Vagina (tissue), 2 donors: ENCODE data around the gene LTO1. TPM values are rescaled to one million over a fixed set of nuclear protein-coding genes. Genes with fewer than 3 reads are reported as not detected.
A peak's percentile ranks its signal among the peaks of the same experiment; 100 is the strongest.

Experiments
- DNase-seq, 2 donors: peaks; one replicate each; pipeline ENCODE4 v3.0.0-alpha.2; 2017; ENCODE audit errors: extremely low spot score in 2 of 2
- H3K27ac ChIP-seq: fragments of 200-600 bp; sonication (generic); one replicate; pipeline ENCODE4 v1.5.1; 2019
- H3K27me3 ChIP-seq: fragments of 200-600 bp; sonication (generic); one replicate; pipeline ENCODE4 v1.5.1; 2019
- H3K36me3 ChIP-seq, 2 donors: fragments of 200-600 bp; sonication (generic); one replicate each; pipeline ENCODE4 v1.5.1; 2017 to 2019
- H3K4me1 ChIP-seq: fragments of 200-600 bp; sonication (generic); one replicate; pipeline ENCODE4 v1.5.1; 2019
- H3K4me3 ChIP-seq, 2 donors: fragments of 200-600 bp; sonication (generic); 1 replicate in 1 of 2; 2 replicates in 1 of 2; pipeline ENCODE4 v1.5.1; 2016 to 2019
- H3K9me3 ChIP-seq: fragments of 200-600 bp; sonication (generic); one replicate; pipeline ENCODE4 v1.5.1; 2019
- CTCF ChIP-seq, 3 experiments: fragments of 450-650 bp in 2 of 3; fragments of 200-600 bp in 1 of 3; sonication (generic) in 1 of 3; IDR thresholded peaks; one replicate each; pipeline ENCODE4 v1.5.1; 2017 to 2019; ENCODE audit warnings: antibody characterized with exemption in 3 of 3, mild to moderate bottlenecking in 2 of 3, moderate library complexity in 2 of 3
- POLR2A ChIP-seq, 2 donors: fragments of 450-650 bp; IDR thresholded peaks; one replicate each; pipeline ENCODE4 v1.6.1; 2017; ENCODE audit warnings: antibody characterized with exemption in 2 of 2, mild to moderate bottlenecking in 2 of 2, moderate library complexity in 2 of 2
- POLR2AphosphoS5 ChIP-seq, 2 donors: sonication (generic); formaldehyde crosslinking; IDR thresholded peaks; one replicate each; pipeline ENCODE4 v1.9.0; 2017; ENCODE audit warnings: antibody characterized with exemption in 2 of 2, mild to moderate bottlenecking in 2 of 2, low read depth in 1 of 2; ENCODE audit not compliant: insufficient read depth in 1 of 2
- intact Hi-C: fragments of 100-400 bp; cut with DNase I; formaldehyde crosslinking; loops from one replicate; pipeline ENCODE4 v1.15.1; 2023
- total RNA-seq: library from RNA; depleted of rRNA; stranded (reverse); fragments of >200 nt; gene quantifications from one replicate; pipeline ENCODE4 v1.2.3, GENCODE V29; 2016

The LTO1 gene
- total RNA-seq, 1 donor from 2014 or later = 15.7 TPM

- TF ChIP-seq POLR2A (IDR thresholded peaks at IDR 0.05) (no peak), POLR2AphosphoS5 (IDR thresholded peaks at IDR 0.05; ENCODE audit: insufficient read depth in 1 of 2, low read depth in 1 of 2) (no peak), CTCF (IDR thresholded peaks at IDR 0.05) (no peak)
- DNase-seq = no peak
- no peak overlapping the region for H3K27ac ChIP-seq
- no peak overlapping the region for H3K4me3 ChIP-seq
- H3K27me3 ChIP-seq = peaks cover 13% of the 10 kb centered on the region
- no peaks in the 10 kb centered on the region for H3K9me3 ChIP-seq
- H3K36me3 ChIP-seq = no peaks in the 10 kb centered on the region
- intact Hi-C loops = no loop called here
- H3K4me1 ChIP-seq = peaks cover 15% of the 10 kb centered on the region
Observed at GRCh38 chr11:69707176-69707575, 32.0 kb upstream of the LTO1 start.

GRCh38 chr11:69705901-69706787, 31.0 kb upstream of the LTO1 start:
- intact Hi-C loops = no loop called here
- Histone ChIP-seq H3K27me3 (peaks cover 13% of the 10 kb centered on the region), H3K4me3 (no peak overlapping the region), H3K27ac (no peak overlapping the region), H3K4me1 (peaks cover 15% of the 10 kb centered on the region), H3K36me3 (no peaks in the 10 kb centered on the region), H3K9me3 (no peaks in the 10 kb centered on the region)
- TF ChIP-seq POLR2A (IDR thresholded peaks at IDR 0.05) = no peak
- TF ChIP-seq CTCF (IDR thresholded peaks at IDR 0.05) = no peak
- no peak for TF ChIP-seq POLR2AphosphoS5 (IDR thresholded peaks at IDR 0.05; ENCODE audit: insufficient read depth in 1 of 2, low read depth in 1 of 2)
- DNase-seq = no peak

- H3K4me1 ChIP-seq = peaks cover 15% of the 10 kb centered on the region
- H3K4me3 ChIP-seq = no peak overlapping the region
- H3K27ac ChIP-seq = no peak overlapping the region
- intact Hi-C loops = no loop called here
- H3K36me3 ChIP-seq = no peaks in the 10 kb centered on the region
- peaks cover 13% of the 10 kb centered on the region for H3K27me3 ChIP-seq
- H3K9me3 ChIP-seq = no peaks in the 10 kb centered on the region
- DNase-seq = no peak
- TF ChIP-seq POLR2A (IDR thresholded peaks at IDR 0.05) = no peak
- no peak for TF ChIP-seq CTCF (IDR thresholded peaks at IDR 0.05)
- TF ChIP-seq POLR2AphosphoS5 (IDR thresholded peaks at IDR 0.05; ENCODE audit: insufficient read depth in 1 of 2, low read depth in 1 of 2) = no peak
Observed at GRCh38 chr11:69705351-69705811, 30.2 kb upstream of the LTO1 start.

GRCh38 chr11:69704508-69705253, 29.5 kb upstream of the LTO1 start:
- Histone ChIP-seq H3K4me3 (peak overlapping the region; percentile 3 to 11), H3K27me3 (peaks cover 13% of the 10 kb centered on the region), H3K9me3 (no peaks in the 10 kb centered on the region), H3K36me3 (no peaks in the 10 kb centered on the region), H3K27ac (no peak overlapping the region), H3K4me1 (peaks cover 15% of the 10 kb centered on the region)
- TF ChIP-seq POLR2AphosphoS5 (IDR thresholded peaks at IDR 0.05; ENCODE audit: insufficient read depth in 1 of 2, low read depth in 1 of 2) = no peak
- TF ChIP-seq CTCF (IDR thresholded peaks at IDR 0.05) = no peak
- TF ChIP-seq POLR2A (IDR thresholded peaks at IDR 0.05) = no peak
- intact Hi-C loops = no loop called here
- no peak for DNase-seq
